HCT116 (cell line): Measurements from ENCODE around the gene ABHD12. TPM values are rescaled to one million over a fixed set of nuclear protein-coding genes. Genes with fewer than 3 reads are reported as not detected.

Experiments used
- ATAC-seq: fragments of 200-7000 bp; cut with Tn5 transposase; 2 replicates; pipeline ENCODE4 v1.9.1; 2020; ENCODE audit warnings: mild to moderate bottlenecking, moderate library complexity
- BruUV-seq: library from RNA; stranded (reverse); fragments of 400-500 nt; replicated peaks from 2 replicates; lab custom pipeline; 2021; lab: Mats Ljungman, UMichigan
- CTCF ChIA-PET: fragments of 300-600 bp; sonication (Branson Sonifier 250); formaldehyde crosslinking; loops from one replicate; lab custom pipeline; 2021; ENCODE audit warnings: antibody characterized with exemption; lab: Charles Lee
- POLR2A ChIA-PET: fragments of 300-600, 350-600 bp; sonication (Branson Sonifier 250); formaldehyde crosslinking; loops from one replicate; lab custom pipeline; 2021; ENCODE audit warnings: antibody characterized with exemption; lab: Charles Lee
- RAD21 ChIA-PET, 2 experiments: fragments of 300-600 bp; sonication (Branson Sonifier 250); formaldehyde crosslinking; loops; one replicate each; lab custom pipeline; 2023; ENCODE audit warnings: low total read pairs in 2 of 2; ENCODE audit not compliant: uncharacterized antibody in 2 of 2, unreplicated experiment in 2 of 2, low non-redundant PET in 1 of 2; lab: Charles Lee
- DNase-seq: peaks from one replicate; pipeline ENCODE4 v3.0.0-alpha.2; 2010; ENCODE audit warnings: low read depth, low spot score
- H2AFZ ChIP-seq: fragments of 200-600 bp; shearing (Covaris generic), sonication (generic); 2 replicates; pipeline ENCODE4 v1.6.1; 2017; ENCODE audit warnings: low read depth, mixed run types, mixed read lengths, antibody characterized with exemption, low read length; ENCODE audit not compliant: poor library complexity, severe bottlenecking
- H3K27ac ChIP-seq: 2 replicates; pipeline ENCODE4 v1.5.1; 2012; ENCODE audit warnings: low read depth, low read length
- H3K27me3 ChIP-seq: fragments of 200-600 bp; sonication (generic); 2 replicates; pipeline ENCODE4 v1.6.1; 2016; ENCODE audit warnings: mixed run types, low read length, mixed read lengths; ENCODE audit not compliant: insufficient read depth
- H3K36me3 ChIP-seq, 2 experiments: fragments of 200-500 bp in 1 of 2; fragments of 200-600 bp in 1 of 2; sonication (Bioruptor generic) in 1 of 2; sonication (generic) in 1 of 2; 2 replicates each; pipeline versions ENCODE4 v1.5.1 to v1.6.1; 2014 to 2016; ENCODE audit warnings: low read length in 2 of 2, inconsistent platforms in 1 of 2, mixed read lengths in 1 of 2, mixed run types in 1 of 2; ENCODE audit not compliant: insufficient read depth in 2 of 2, control insufficient read depth in 1 of 2
- H3K4me1 ChIP-seq, 2 experiments: fragments of 200-600 bp in 1 of 2; sonication (generic) in 1 of 2; 2 replicates each; pipeline versions ENCODE4 v1.5.1 to v1.6.1; 2012 to 2017; ENCODE audit warnings: low read length in 2 of 2, inconsistent platforms in 1 of 2, mild to moderate bottlenecking in 1 of 2, mixed read lengths in 1 of 2, mixed run types in 1 of 2, moderate library complexity in 1 of 2; ENCODE audit not compliant: insufficient read depth in 2 of 2, control insufficient read depth in 1 of 2
- H3K4me2 ChIP-seq: fragments of 200-600 bp; sonication (generic); 2 replicates; pipeline ENCODE4 v1.6.1; 2017; ENCODE audit warnings: mixed run types, low read length, mixed read lengths
- H3K4me3 ChIP-seq, 2 experiments: fragments of 200-600 bp in 1 of 2; sonication (generic) in 1 of 2; replicated peaks in 1 of 2; 2 replicates each; pipeline ENCODE4 v1.5.1; 2011 to 2016; ENCODE audit warnings: low read length in 2 of 2, control low read depth in 1 of 2, low read depth in 1 of 2, mild to moderate bottlenecking in 1 of 2, mixed read lengths in 1 of 2, mixed run types in 1 of 2
- H3K79me2 ChIP-seq: fragments of 200-600 bp; sonication (generic); 2 replicates; pipeline ENCODE4 v1.6.1; 2017; ENCODE audit warnings: mild to moderate bottlenecking, mixed run types, low read length, moderate library complexity, mixed read lengths; ENCODE audit not compliant: insufficient read depth
- H3K9ac ChIP-seq: fragments of 200-600 bp; sonication (generic); 2 replicates; pipeline ENCODE4 v1.6.1; 2016; ENCODE audit warnings: low read length, mixed read lengths
- H3K9me2 ChIP-seq: fragments of 200-600 bp; sonication (generic), shearing (Covaris generic); 2 replicates; pipeline ENCODE4 v1.6.1; 2017; ENCODE audit warnings: mixed run types, mild to moderate bottlenecking, moderate library complexity; ENCODE audit not compliant: insufficient read depth
- H3K9me3 ChIP-seq, 2 experiments: fragments of 200-500 bp in 1 of 2; fragments of 200-600 bp in 1 of 2; sonication (Bioruptor generic) in 1 of 2; sonication (generic) in 1 of 2; 2 replicates each; pipeline ENCODE4 v1.6.1; 2014 to 2017; ENCODE audit warnings: low read length in 2 of 2, mixed read lengths in 2 of 2, inconsistent platforms in 1 of 2, low read depth in 1 of 2, mild to moderate bottlenecking in 1 of 2, mixed run types in 1 of 2, moderate library complexity in 1 of 2; ENCODE audit not compliant: control insufficient read depth in 1 of 2, insufficient read depth in 1 of 2
- H4K20me1 ChIP-seq: fragments of 200-600 bp; sonication (generic), shearing (Covaris generic); 2 replicates; pipeline ENCODE4 v1.6.1; 2017; ENCODE audit warnings: mixed run types, mild to moderate bottlenecking, moderate library complexity; ENCODE audit not compliant: insufficient read depth
- CTCF ChIP-seq, 3 experiments: fragments of 200-600 bp in 1 of 3; sonication (generic) in 1 of 3; IDR thresholded peaks in 2 of 3; conservative IDR thresholded peaks in 1 of 3; 2 replicates each; pipeline ENCODE4 v1.5.1; 2012 to 2017; ENCODE audit warnings: low read depth in 2 of 3, low read length in 2 of 3, antibody characterized with exemption in 1 of 3, borderline replicate concordance in 1 of 3, control low read depth in 1 of 3, mild to moderate bottlenecking in 1 of 3, mixed read lengths in 1 of 3, mixed run types in 1 of 3, moderate library complexity in 1 of 3; ENCODE audit not compliant: insufficient read depth in 1 of 3
- EGR1 ChIP-seq: IDR thresholded peaks from 2 replicates; pipeline ENCODE4 v1.6.1; 2012; ENCODE audit warnings: low read depth
- POLR2A ChIP-seq: IDR thresholded peaks from 2 replicates; pipeline ENCODE4 v1.7.0; 2011; ENCODE audit warnings: borderline replicate concordance; ENCODE audit not compliant: insufficient read depth, insufficient read length; ENCODE audit errors: extremely low read depth
- SIN3A ChIP-seq: IDR thresholded peaks from 2 replicates; pipeline ENCODE4 v1.6.1; 2012; ENCODE audit warnings: low read depth
- ZNF274 ChIP-seq: fragments of 200-500 bp; sonication (Bioruptor generic); IDR thresholded peaks from 2 replicates; pipeline ENCODE4 v1.6.1; 2014; ENCODE audit warnings: mild to moderate bottlenecking, low read depth, low read length, inconsistent platforms
- intact Hi-C: fragments of 100-400 bp; cut with micrococcal nuclease; formaldehyde crosslinking; loops from 2 replicates; pipeline ENCODE4 v1.10.0; 2022
- total RNA-seq: library from RNA; stranded (reverse); gene quantifications from one replicate; pipeline ENCODE4 v1.2.1, GENCODE V29; 2021; ENCODE audit not compliant: unreplicated experiment
- TF ChIP-seq, protein P1 (sequence below): IDR thresholded peaks from 2 replicates; pipeline ENCODE4 v1.6.1; 2012

The ABHD12 gene
- total RNA-seq, 1 experiment from 2014 or later = 31.7 TPM

DNA sequence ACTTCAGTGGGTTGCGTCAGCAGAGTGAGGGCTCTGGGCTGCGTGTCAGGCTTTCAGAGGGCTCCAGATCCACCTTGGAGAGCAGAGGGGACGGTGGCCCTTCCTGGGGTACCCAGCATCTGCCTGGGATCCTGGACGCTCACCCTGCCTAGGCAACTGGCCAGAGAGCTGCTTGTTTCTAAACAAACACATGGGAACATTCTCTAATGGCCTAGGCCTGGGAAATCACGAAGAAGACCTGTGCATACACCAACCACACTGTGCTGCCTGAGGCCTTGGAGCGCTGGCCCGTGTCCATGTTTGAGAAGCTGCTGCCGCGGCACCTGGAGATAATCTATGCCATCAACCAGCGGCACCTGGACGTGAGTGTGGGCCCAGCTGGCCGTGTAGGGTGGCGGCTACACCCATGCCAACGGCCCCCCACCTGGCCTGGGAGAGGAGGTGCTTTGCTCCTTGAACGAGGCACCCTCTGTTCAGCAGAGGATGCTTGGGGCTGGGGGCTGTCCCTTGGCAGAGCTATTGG lies 110.5 kb downstream of the ABHD12 start:
- BruUV-seq = no TSS peak

More for the DNA sequence above, 110.5 kb downstream of the ABHD12 start:
- Histone ChIP-seq H3K9me2 (no peaks in the 10 kb centered on the region), H3K9ac (no peak overlapping the region), H3K36me3 (peaks cover 3 to 8% of the 10 kb centered on the region in 2 experiments; a peak in 3 of 4 replicates), H3K4me3 (no peak overlapping the region), H3K79me2 (no peaks in the 10 kb centered on the region), H3K4me1 (no peaks in the 10 kb centered on the region), H2AFZ (no peak overlapping the region), H3K9me3 (no peaks in the 10 kb centered on the region), H4K20me1 (no peaks in the 10 kb centered on the region), H3K27ac (no peak overlapping the region), H3K4me2 (no peak overlapping the region), H3K27me3 (no peaks in the 10 kb centered on the region)
- no peak for ATAC-seq
- TF ChIP-seq POLR2A (no peak), SIN3A (no peak), EGR1 (no peak), CTCF (IDR thresholded peaks at IDR 0.05 in 2 of 3, conservative IDR thresholded peaks at IDR 0.05 in 1 of 3; ENCODE audit: borderline replicate concordance in 1 of 3, insufficient read depth in 1 of 3, low read depth in 2 of 3, low read length in 2 of 3) (no peak), ZNF274 (no peak)
- TF ChIP-seq, protein P1, sequence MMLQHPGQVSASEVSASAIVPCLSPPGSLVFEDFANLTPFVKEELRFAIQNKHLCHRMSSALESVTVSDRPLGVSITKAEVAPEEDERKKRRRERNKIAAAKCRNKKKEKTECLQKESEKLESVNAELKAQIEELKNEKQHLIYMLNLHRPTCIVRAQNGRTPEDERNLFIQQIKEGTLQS = no peak
- DNase-seq = no peak
- intact Hi-C loops = no loop called here
- ChIA-PET RAD21 (no interaction called here), POLR2A (no interaction called here), CTCF (no interaction called here)
